ENCODE results near the gene EMC9. TPM values are rescaled to one million over a fixed set of nuclear protein-coding genes. Genes with fewer than 3 reads are reported as not detected.

EMC9 gene
- total and polyA plus RNA-seq, 10 of the 15 experiments (the other 5 are each of a cell fraction or from before 2014, with no cell fraction given) = 15.3 to 60.5 (median 30.3) TPM

GRCh38 chr14:24188251-24189058, 47.1 kb upstream of the EMC9 start, which contains the start of gene IPO4 (continued):
- TF ChIP-seq BCL3 (IDR thresholded peaks at IDR 0.05; ENCODE audit: borderline replicate concordance, insufficient read depth, low read depth, low read length, poor library complexity, severe bottlenecking) (peak; percentile 74), RUNX3 (IDR thresholded peaks at IDR 0.05; ENCODE audit: low read length) (peak; percentile 98), STAT3 (IDR thresholded peaks at IDR 0.05; ENCODE audit: low read depth, low read length) (peak; percentile 95), YBX1 (IDR thresholded peaks at IDR 0.05) (no peak), KLF5 (IDR thresholded peaks at IDR 0.05; ENCODE audit: partially characterized antibody) (no peak), PAX8 (IDR thresholded peaks at IDR 0.05) (no peak), CHD4 (IDR thresholded peaks at IDR 0.05) (no peak), CBFB (IDR thresholded peaks at IDR 0.05; ENCODE audit: low read depth) (peak; percentile 96; the same call in 1 of the 2 replicates), EGR1 (IDR thresholded peaks at IDR 0.05; ENCODE audit: borderline replicate concordance in 1 of 2, low read depth in 2 of 2, low read length in 2 of 2) (peak; percentile 79 to 89), SMC3 (IDR thresholded peaks at IDR 0.05; ENCODE audit: borderline replicate concordance, low read length) (peak; percentile 26; the same call in 1 of the 2 replicates), CUX1 (IDR thresholded peaks at IDR 0.05; ENCODE audit: insufficient replicate concordance, low read depth, low read length) (no peak), ZNF274 (IDR thresholded peaks at IDR 0.05; ENCODE audit: insufficient read depth, insufficient read length) (no peak), ELK1 (IDR thresholded peaks at IDR 0.05; ENCODE audit: low read depth, low read length) (peak; percentile 98), CHD1 (IDR thresholded peaks at IDR 0.05; ENCODE audit: low read depth, low read length) (no peak), TARDBP (IDR thresholded peaks at IDR 0.05; ENCODE audit: borderline replicate concordance) (peak; percentile 84), ZBTB11 (CRISPR knock-in tag; IDR thresholded peaks at IDR 0.05) (peak; percentile 99), POU2F2 (IDR thresholded peaks at IDR 0.05; ENCODE audit: borderline replicate concordance, low read depth, low read length) (peak; percentile 98), CBX3 (IDR thresholded peaks at IDR 0.05; ENCODE audit: borderline replicate concordance, low read depth) (no peak), SPI1 (IDR thresholded peaks at IDR 0.05; ENCODE audit: borderline replicate concordance, insufficient read depth, low read depth, low read length) (no peak)
